NCI-H748 (cell line): Measurements from ENCODE around the gene PTCHD4.

Source experiments
- DNase-seq: peaks from one replicate; lab custom pipeline; 2025; ENCODE audit not compliant: unreplicated experiment; lab: John Stamatoyannopoulos, UW

The PTCHD4 gene

DNA sequence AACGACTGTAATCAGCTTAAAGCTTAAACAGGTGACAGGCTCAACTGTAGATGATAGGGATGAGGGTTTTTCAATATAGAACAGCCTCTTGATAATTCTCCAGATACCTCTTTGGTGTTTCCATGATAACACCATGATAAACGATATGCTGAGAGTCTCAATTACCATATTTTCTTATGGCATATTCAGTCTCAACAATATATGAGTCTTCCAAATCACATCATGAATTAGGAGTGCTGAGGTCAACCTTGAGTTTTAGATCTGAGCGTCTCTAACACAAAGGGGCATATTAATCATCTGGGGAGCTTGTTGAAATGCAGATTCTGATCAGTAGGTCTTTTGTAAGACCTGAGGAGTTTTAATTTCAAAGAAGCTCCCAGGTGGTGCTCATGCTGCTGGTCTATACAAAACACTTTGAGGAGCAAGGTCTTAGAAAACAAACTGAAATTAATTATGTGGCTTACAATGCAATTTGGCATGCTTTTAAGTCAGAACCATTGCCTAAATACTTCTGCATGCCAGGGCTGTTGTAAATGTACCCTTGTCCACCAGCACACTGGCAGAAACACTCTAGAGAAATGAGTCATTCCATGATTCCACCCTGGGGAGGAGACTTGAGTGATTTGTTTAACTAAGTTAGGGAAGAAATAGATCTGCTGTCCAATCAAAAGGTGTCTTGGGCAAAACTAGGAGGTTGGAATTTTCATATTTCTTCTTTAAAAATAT is 49.6 kb downstream of the PTCHD4 start:
- no peak for DNase-seq
